GM18502 (cell line): Measurements from ENCODE around the gene TDRD1.
"Not testable (repeated sequence)": the region's sequence is repeated elsewhere in the genome, so short reads cannot be mapped to it uniquely, and the experiment has no call there.

Experiments
- ATAC-seq: cut with Tn5 transposase; IDR thresholded peaks from one replicate; pipeline ENCODE4 v1.9.1; 2021; ENCODE audit warnings: mild to moderate bottlenecking; ENCODE audit not compliant: unreplicated experiment, poor library complexity

The TDRD1 gene, protein sequence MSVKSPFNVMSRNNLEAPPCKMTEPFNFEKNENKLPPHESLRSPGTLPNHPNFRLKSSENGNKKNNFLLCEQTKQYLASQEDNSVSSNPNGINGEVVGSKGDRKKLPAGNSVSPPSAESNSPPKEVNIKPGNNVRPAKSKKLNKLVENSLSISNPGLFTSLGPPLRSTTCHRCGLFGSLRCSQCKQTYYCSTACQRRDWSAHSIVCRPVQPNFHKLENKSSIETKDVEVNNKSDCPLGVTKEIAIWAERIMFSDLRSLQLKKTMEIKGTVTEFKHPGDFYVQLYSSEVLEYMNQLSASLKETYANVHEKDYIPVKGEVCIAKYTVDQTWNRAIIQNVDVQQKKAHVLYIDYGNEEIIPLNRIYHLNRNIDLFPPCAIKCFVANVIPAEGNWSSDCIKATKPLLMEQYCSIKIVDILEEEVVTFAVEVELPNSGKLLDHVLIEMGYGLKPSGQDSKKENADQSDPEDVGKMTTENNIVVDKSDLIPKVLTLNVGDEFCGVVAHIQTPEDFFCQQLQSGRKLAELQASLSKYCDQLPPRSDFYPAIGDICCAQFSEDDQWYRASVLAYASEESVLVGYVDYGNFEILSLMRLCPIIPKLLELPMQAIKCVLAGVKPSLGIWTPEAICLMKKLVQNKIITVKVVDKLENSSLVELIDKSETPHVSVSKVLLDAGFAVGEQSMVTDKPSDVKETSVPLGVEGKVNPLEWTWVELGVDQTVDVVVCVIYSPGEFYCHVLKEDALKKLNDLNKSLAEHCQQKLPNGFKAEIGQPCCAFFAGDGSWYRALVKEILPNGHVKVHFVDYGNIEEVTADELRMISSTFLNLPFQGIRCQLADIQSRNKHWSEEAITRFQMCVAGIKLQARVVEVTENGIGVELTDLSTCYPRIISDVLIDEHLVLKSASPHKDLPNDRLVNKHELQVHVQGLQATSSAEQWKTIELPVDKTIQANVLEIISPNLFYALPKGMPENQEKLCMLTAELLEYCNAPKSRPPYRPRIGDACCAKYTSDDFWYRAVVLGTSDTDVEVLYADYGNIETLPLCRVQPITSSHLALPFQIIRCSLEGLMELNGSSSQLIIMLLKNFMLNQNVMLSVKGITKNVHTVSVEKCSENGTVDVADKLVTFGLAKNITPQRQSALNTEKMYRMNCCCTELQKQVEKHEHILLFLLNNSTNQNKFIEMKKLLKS

DNA sequence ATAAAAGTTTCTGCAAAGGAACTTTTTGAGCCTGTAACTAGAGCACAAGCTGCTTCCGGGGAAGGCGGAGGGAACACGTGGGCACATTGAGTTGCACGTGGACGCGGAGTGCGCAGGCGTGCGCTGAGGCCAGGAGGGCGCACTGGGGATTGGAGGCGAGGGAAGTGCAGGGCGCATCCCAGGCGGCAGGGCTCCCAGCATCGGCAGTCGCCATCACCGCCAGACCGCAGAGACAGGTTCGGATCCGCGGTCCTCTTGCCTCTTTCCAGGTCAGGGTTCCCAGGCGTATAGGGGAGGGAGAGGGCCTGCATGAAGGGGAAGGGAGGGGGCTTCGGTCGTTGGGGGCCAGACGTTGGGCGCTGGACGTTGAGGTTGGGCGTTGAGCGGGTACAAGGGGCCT is at the start of gene TDRD1:
Gene TDRD1, plus strand, starts transcription at position 206 of the 400 bp plus-strand sequence. CDS start 8,479 bp downstream, outside the sequence.
- ATAC-seq = no peak

DNA sequence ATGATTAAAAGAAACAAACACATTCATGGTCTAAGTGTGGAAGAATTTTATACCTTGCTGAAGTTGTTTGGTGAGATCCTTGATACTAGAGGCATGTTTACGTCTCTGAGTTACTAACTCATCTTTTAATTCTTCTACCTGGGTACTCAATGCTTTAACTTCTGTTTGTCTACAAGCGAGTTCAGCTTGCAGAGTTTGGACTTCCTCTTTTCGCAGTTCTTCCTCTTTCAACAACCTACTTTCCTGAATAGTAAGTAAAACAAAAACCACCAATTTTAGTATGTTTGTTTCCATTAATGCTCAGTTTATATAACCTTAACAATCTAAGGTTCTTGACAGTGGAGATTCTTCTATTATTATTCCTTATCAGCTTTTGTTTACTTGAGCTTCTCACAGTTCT is 48.1 kb upstream of the TDRD1 start:
- ATAC-seq = peak; percentile 72

DNA sequence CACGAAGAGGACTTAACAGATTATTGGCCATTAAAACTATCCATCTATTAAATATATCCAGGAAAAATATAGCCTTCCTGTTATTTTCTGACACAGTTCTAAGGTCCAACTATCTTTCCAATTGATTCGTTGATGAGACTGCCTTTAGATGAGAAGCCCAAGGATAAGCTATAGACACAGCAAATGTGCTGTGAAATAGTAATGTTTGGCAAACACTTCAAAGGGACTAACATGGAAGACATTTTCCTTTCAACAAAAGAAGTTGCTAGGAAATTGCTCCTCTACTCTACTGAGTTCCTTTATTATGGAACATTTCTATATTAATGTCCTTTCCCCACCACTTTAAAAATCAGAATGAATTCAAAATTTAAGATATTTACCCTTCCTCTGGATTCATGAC is 43.7 kb upstream of the TDRD1 start:
- ATAC-seq = no peak

DNA sequence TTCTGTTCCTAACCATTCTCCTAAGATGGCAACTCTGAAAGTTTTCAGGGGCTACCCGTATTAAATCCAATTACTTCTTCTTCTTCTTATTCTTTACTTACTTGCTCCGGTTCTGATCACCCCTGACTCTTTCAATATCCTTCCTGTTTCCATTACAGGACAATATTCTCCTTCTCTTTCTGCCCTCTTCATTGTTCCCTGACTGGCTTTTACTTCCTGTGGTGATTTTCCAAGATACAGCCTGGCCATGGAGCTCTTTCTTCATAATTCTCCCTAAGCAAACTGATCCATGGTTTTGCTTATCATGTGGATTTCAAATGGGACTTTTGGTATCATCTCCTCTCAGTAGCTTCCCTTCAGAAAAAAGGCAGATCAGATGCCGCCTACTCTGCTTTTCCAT is 40.6 kb upstream of the TDRD1 start:
- ATAC-seq = no peak

DNA sequence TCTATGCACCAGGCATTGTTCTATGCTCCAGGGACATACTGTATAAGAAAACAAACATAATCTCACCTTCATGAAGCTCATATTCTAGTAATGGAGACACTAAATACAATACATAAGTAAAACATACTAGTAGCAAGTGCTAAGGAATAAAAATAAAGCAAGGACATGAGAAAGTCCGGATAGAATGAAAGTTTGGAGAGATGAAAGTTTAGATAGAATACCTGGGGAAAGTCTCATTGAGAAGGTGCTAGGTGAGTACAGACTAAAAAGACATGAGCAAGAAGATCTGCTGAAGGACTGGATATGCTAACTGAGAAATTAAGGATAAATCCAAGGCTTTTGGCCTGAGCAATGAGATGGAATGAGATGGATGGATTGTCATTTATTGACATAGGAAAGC is 39.1 kb upstream of the TDRD1 start:
- no peak for ATAC-seq

DNA sequence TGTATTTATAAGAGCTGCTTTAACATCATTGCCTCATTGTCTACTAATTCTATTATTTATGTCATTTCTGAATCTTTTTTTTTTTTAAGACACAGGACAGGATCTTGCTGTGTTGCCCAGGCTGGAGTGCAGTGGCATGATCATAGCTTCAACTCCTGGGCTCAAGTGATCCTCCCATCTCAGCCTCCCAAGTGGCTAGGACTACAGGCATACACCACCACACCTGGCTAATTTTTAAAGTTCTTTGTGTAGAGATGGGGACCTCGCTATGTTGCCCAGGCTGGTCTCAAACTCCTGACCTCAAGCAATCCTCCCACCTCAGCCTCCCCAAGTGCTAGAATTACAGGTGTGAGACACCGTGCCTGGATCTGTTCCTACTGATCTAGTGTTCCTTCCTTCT is 38.3 kb upstream of the TDRD1 start:
- not testable (repeated sequence) for ATAC-seq

DNA sequence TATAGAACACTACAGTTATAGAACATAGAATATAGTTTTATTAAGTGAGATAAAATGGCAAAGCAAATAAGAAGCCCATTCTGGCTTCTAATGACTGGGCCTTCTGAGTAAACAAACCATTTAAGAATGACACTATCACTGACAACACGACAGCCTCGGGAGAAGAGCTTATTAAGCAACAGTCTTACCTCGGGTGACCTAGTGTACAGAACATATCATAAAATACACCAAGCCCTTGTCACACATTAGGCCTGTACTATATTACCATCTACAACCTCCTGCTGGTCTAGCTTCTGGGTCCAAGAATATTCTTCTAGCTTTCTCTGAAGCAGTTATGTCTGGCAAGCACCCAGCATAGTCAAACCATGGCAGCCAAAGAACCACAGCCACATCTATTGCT is 37.1 kb upstream of the TDRD1 start:
- ATAC-seq = no peak

DNA sequence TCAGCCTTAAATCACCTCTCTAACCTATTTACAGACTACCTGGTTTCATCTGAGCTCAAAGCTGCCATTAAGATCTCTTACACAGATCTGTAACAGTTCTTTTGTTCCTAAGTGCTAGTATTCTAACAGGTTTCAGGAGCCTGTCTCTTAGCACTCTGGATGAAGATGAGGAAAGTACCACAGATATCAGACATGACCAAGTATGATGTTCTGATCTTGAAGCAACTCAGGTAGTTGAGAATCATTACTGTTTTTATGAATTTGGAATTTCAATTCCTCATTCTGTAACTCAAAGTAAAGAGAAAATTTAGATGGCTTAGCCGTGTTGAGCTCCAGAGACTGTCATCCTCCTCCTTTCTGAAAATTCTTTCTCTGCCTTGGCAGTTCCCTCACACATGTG is 36.0 kb upstream of the TDRD1 start:
- no peak for ATAC-seq

DNA sequence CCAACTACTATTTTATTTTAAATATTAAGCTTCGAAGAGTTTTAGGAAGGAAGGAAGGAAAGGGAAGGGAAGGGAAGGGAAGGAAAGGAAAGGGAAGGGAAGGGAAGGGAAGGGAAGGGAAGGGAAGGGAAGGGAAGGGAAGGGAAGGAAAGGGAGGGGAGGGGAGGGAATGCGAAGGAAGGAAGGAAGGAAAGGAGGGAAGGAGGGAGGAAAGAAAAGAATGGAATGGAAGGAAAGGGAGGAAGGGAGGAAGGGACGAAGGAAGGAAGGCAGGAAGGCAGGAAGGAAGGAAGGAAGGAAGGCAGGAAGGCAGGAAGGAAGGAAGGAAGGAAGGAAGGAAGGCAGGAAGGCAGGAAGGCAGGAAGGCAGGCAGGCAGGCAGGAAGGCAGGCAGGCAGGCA is 29.7 kb upstream of the TDRD1 start:
- not testable (repeated sequence) for ATAC-seq

DNA sequence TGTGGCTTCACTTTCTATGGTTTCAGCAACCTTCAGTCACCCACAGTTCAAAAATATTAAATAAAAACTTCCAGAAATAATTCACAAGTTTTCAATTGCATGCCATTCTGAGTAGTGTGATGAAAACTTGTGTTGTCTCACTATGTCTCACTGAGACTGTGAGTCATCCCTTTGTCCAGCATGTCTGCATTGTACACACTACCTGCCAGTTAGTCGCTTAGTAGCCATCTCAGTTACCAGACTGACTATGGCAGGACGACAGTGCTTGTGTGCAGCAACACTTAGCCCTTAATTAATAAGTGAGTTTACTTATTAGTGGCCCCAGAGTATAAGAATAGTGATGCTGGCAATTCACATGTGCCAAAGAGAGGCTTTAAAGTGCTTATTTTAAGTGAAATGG is 27.7 kb upstream of the TDRD1 start:
- no peak for ATAC-seq

DNA sequence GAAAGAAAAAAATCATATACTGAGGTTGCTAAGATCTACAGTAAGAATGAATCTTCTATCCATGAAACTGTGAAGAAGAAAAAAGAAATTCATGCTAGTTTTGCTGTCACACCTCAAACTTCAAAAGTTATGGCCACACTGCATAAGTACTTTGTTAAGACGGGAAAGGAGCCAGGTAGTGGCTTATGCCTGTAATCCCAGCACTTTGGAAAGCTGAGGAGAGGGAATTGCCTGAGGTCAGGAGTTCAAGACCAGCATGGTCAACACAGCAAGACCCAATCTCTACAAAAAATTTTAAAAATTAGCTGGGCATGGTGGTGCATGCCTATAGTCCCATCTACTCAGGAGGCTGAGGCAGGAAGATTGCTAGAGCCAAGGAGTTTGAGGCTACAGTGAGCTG is 27.3 kb upstream of the TDRD1 start:
- ATAC-seq = no peak

DNA sequence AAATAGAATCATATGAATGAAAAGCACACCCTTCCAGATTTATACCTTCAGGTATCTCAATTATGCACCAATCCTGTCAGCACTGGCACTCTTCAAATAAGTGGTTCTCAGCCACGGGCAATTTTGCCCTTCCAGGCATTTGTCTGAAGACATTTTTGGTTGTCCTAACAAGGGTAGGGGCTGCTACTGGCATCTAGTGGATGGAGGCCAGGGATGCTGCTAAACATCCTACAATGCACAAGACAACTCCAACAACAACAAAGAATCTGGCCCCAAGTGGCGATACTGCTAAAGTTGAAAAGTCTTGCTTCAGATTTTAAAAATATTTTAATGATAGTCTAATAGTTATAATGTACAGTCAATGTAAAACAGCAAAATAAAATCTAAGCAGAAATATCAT is 21.2 kb upstream of the TDRD1 start:
- ATAC-seq = no peak

DNA sequence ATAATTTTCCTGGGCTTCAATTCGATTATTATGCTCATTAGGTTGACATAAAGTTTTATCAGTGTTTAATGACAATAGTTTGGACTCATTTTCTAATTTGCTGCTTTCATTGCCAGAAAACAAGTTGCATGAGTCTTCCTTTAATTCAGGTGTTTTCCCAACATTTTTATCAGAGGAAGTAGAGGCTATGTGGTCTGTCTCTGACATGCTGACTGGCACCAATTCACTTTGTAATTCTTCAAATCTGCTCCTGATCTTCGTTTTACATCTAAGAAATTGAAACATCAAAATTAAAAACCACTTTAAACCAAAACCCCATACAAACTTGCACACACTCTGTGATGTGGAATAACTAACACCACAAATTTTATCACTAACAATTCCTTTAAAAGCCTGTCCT is 16.1 kb upstream of the TDRD1 start:
- ATAC-seq = no peak

DNA sequence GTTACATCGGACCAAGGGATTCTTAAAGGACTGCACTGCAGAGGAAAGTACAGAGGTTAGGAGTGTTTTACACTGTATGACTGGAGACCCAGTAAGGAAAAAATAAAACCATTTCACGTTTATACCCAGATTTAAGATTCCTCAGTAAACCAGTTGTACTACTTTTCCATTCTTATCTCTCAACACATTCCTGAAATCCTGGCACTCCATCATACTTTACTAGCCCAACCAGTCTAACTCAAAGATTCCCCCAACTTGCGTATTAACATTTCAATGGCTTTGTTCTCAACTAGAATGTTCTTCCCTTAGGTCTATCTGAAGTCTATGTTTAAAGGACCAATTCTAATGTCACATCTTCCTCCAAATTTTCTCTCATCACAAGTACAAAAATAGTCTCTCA is 13.1 kb upstream of the TDRD1 start:
- ATAC-seq = no peak

DNA sequence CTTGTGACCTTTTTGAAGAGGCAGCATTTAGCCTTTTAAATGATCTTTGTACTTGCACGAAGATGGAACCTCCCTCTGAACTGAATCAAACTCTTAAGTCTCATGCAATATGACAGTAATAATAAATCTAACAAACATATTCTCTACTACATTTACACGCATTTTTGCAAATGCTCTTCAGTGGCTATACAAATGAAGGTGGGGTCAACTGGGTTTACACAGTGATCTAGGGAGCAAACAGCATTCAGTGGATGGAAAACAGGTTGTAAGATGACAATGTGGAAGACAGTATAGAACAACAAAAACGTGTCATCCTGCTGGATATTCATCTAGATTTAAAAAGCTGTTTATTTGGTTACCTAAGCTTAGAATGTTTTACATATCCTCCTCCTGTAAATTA is 12.7 kb upstream of the TDRD1 start:
- ATAC-seq = no peak

DNA sequence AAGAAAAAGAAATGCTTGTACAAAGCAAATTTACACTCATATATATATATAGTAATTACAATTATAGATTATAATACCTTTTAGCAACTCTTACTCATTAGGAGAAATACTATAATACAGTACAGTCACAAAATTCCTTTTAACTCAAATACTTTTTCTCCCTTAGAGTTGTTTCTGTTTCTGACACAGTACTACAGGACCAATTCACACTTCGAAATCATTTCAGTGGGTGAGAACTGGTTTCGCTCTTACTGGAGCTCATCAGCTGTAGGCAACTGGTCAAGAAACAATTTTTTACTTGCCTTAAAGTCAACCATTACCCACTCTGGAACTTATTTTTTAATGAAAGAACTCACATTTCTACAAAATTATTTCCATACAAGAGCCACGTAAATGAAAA is 11.2 kb upstream of the TDRD1 start:
- ATAC-seq = no peak

DNA sequence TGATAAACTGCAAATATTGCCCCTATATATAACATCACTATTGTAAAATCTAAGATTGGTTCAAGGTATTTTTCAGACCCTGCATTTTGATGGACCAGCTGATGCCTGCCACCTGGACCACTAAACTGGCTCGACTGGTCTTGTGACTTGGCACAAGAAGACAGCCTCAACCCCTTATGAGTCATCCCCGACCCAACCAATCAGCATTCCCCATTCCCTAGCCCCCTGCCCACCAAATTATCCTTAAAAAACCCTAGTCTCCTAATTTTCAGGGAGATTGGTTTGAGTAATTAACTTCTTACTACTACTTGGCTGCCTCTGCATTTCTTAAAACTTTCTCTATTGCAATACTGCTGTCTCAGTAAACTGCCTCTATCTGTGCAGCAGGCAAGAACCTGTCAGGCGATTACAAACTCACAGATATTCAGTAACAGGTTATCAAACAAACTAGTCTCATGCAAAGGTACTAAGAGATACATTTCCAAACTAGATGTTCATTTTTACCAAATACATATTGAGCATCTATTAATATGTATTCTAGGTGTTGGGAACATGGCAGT is 10.6 kb upstream of the TDRD1 start:
- ATAC-seq = no peak

DNA sequence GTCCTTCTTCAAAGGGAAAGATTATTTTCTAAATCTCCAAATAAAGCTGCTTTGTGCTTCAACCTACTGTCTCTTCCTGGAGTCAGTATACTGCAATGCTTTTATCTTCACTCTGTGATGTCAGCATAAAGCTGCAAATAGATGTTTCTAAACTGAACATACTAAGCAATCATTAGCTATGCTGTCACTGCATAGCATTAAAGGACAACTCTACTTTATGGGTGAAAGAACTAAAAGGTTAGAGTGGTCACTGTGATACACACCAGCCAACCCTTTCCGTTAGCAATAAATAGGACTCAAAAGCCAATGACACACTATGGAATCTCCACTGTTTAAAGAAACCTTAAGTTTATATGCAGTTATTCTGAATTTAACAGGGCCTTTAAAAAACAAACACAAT is 6.9 kb upstream of the TDRD1 start:
- no peak for ATAC-seq

DNA sequence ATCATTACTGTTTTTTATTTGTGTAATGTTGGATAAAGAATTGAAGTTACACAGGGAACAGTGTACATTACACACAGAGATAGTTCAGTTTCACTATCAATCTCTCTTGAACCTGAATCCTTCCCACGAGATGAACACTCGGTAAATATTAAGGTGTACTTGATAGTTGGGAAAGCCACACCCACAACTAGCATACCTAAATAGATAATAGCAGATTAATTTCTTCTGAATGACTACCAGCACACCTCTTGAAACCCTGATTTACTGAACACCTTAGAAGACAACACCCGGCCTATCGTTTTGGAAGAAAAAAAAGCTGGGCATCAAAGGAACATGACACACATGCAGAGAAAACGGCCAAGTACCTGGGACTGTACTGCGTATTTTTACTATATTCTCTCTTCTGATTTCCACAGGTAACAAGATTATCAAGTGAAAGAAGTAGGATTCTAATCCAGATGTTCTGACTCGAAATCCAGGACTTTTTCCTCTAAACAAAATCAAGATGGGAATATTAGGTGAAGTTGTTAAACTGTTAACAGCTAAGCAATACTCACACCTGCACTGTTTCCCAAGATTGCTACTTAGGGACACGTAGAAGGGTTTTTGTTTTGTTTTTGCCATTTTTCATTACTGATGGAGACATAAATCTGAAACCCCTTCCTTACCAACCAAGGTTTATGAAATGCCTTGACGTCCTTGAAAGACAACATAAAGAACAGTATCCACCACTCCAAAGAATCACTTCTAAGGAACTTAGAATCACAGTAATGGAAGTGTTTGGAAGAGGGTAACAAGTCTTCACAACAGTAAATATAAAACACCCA is 6.2 kb upstream of the TDRD1 start:
- no peak for ATAC-seq

DNA sequence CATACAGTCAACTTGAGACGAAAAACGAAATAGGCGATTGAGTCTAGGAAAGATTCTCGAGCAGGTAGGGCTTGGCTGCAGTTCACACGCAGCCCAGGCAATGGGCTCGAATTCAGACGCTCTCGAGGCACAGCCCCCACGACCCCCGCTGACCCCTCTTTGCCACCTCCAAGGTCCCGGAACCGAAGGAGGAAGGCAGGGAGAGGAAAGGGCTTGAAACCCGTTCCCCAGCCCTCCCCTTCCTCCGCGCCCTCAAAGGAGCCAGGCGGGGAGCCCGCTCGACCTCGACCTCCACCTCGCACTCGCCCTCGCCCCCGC is 5.6 kb upstream of the TDRD1 start:
- peak; percentile 0 for ATAC-seq
